NCI-H2081 (cell line): ENCODE data around the gene BARD1.
"Not testable (repeated sequence)": the region's sequence is repeated elsewhere in the genome, so short reads cannot be mapped to it uniquely, and the experiment has no call there.

Experiments
- DNase-seq, 2 experiments: peaks; one replicate each; lab custom pipeline; 2025; lab: John Stamatoyannopoulos, UW

Gene BARD1

DNA sequence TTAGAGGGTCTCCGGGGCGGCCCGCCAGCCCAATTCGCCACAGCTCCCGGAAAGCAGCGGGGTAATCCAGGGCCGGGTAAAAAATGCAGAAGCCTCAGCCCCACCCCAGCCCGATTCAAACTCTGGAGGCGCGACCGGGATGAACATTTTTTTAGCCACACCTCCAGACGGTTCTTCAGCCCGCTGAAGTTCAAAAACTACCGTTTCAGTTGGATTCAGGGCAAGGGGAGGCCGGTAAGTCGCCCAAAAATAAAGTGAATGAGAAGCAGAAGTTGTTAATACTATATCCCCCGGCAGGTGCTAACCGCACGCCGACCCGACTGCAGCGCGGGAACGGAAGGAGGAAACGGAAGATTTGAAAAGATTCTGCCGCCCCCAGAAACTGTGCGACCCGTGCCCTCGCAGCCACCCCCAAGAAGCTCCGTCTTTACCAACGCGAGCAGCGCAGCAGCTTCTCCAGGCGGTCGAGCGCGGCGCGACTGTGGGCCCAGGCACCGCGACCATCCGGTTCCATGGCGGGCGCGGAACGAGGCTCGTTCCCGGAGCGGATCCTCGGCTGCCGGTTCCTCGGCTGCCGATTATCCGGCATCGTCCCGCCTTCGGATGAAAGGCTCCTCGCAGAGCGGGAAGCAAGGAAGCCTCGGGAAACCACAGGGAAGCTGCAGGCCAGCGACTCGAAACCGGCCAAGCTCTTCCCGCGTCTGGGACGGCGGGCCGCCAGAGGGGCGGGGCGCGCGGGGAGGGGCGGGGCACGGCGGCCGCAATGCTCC, at the start of gene BARD1:
Gene BARD1, minus strand, starts transcription at position 703 of the 770 bp plus-strand sequence. Its CDS starts 114 bp downstream, at position 589.
- peak in 1 of 2 experiments; percentile 34 for DNase-seq

DNA sequence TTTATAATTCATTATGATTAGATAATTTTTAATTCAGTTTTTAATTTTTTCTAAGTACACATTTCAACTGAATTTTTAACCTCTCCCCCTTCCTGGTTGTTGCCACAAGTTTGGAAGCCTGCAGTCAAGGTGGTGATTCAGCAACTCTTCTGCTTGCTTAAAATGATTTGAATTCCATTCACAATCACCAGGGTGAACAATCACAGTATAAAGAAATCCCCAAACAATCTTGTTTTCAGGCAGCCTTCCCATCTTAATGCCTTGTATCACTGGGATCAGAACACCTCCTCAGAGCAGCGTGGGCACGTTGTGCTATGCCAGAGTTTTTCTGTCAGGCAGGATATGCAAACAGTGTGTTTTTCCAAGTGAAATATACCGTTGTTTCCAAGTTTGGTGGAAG, 46.7 kb upstream of the BARD1 start:
- no peak for DNase-seq

DNA sequence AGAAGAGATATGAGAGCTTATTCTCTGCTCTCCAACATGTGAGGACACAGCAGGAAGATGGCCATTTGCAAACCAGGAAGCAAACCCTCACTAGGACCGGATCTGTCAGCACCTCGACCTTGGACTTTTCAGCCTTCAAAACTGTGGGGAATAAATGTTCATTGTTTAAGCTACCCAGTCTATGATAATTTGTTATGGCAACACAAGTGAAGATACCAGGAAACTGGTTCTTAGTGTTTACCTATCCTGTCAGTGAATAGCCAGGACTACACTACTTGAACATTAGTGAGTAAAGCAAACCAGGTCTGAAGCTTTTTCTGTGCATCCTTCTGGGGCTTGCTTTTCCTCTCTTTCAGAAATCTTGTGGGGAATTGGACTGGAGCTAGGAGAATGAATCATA, 44.4 kb upstream of the BARD1 start:
- no peak for DNase-seq

DNA sequence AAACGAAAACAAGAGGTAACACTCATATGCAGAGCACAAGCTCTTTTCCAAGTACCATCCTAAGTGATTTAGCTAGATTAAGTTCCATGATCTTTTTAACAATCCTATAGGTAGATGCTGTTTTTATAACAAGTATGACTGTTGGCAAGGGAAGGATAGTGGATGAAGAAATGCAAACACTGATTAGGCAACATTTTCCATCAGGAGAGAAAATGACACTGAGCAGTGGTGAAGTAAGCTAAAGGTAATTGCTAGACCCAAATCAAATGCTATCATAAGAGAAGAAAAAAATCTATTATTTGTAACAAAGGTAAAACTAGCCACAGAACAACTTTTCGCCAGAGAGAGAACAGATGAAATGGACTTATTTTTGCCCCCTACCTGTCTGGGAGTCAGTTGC, 34.3 kb upstream of the BARD1 start:
- DNase-seq: no peak

DNA sequence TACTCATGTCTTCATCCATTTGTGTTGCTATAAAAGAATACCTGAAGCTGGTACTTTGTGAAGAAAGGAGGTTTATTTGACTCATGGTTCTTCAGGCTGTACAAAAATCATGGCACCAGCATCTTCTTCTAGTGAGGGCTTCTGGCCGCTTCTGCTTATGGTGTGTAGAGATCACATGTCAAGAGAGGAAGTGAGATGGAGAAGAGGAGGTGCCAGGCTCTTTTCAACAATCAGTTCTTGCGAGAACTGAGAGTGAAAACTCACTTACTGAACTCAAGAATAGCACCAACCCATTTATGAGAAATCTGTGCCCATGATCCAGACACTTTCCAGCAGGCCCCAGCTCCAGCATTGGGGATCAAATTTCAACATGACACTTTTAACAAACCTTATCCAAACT, 30.0 kb upstream of the BARD1 start:
- no peak for DNase-seq

DNA sequence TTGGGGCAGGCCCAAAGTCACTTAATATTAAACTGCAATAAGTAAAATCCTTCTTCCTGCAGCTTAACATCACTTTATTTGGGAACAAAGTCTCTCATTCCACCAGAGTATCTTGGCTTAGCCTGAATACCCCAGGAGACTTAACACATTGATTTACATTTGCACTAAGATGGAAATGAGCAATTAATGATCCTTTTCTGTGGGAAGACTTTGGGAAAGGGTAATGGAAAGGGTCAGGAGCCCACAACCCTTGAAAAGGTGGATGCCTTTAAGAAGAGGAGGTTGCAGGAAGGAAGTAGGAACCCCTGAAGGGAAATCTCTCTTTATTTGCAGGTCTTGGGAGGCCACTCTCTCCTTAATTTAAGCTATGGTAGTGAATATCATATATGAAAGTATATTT, 28.0 kb upstream of the BARD1 start:
- no peak for DNase-seq

DNA sequence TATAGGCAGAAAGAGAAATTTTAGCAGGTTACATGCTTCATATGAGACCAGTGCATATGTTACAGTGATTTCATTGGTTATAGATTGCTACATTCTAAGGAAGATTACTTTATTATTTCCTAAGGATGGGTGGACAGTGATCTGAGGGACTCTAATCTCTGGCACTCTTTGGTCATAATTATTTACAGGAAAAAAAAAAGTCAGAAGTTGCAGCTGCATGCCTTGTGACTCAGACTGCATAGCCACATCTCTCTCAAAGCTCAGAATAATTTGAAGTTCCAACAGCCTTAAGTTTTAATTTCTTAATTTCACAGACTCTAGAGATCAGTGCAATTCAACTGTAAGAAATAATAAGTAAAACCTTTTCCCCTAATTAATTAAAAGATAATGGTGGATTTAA, 27.1 kb upstream of the BARD1 start:
- no peak for DNase-seq

DNA sequence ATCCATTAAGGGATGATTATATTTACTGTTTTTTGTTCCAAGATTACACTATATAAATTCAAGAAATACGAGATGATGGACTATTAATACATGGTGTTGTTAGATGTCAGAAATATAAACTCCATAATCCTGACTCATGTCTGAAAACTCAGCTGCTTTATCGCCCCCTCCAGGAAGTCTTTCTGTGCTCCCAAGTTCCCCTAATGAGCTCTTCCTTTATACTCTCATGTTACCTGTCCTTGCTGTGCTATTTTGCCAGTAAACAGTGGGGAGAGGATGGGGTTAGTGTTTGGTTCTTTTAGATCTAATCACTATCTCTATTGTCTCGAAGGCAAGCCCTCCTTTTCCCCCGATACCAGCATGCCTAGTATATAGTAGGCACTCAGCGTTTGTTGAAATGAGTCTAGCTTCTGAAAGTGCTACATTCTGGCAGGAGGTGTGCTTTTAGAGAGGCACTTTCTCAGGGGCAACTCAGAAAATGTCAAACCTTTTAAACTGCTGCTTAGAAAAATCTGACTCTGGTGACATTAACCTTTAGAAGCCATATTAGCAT, 21.4 kb upstream of the BARD1 start:
- DNase-seq: peak in 1 of 2 experiments; percentile 11

DNA sequence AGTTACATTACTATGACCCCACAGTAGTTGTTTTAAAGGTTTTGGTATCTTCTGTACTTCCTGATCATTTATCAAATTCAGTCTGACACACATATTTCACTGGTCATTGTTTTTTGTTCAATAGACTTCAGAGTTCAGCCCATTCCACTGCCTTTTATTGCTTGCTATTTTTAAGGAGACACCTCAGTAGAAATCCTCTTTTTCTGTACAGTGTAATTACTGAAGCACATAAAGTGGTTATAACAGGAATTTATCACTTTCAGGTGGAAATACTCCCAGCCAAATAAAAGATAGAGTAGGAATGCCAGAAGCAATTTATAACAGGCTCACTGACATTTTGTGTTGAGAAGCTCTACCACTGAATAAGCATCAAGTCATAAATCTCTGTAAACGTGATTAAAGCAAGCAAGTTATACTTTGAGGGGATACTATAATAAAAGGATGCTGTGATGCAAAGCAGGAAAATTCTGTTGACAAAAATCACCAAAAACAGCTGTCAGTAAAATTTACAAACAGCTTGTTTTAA, 6.6 kb upstream of the BARD1 start:
- DNase-seq: peak in 1 of 2 experiments; percentile 33

DNA sequence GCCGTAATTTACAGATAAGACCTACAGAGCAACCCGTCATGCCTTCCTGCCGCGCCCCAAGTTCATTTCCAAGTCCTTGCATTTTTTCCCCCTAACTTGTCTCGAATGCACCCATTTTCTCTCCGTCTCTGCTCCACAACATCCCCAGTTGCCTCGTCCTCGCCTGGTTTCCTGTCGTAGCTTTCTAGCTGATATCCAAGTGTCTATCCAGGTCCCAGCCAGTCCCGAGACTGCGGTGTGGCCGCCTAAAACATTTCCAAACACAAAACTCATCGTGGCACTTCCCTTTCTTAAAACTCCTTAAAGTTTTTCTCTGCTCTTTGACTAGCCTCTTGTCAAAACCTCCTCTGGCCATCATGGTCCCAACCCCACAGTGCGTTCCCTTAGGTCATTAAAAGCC, 1.2 kb upstream of the BARD1 start:
- DNase-seq: no peak

DNA sequence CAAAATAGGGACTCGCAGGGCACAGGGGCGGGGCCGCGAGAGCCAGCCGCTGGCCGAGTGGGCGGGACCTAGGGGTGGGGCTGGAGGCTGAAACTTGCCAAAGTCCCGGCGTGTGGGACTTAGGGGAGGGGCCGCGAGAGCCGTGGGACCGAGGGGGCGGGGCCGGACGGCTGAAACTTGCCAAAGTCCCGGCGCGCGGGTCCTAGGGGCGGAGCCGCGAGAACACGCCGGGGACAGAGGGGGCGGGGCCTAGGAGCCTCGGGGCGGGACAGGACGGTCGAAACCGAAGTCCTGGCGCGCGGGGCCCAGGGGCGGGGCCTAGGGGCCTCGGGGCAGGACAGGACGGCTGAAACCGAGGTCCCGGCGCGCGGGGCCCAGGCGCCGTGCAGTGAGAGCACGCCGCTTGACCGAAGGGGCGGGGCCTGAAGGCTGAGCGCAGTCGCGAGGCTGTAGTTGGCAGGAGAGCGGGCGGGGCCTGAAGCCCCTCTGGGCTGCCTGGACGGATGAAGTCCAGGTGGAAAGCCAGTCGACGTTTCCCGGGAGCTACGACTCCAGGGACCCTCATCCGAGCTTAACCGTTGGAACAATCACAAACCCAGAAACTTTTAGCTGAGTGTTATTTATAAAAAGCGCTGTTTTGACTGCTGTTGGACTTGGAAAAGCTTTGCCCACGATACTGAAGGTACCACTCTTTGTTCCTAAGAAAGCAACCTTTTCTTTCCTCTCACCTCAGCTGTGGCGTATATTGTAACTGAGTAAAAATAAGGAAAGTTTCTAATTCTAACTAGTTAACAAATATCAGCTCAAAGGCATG, 475 bp upstream of the BARD1 start:
- peak; percentile 94 to 97 for DNase-seq

DNA sequence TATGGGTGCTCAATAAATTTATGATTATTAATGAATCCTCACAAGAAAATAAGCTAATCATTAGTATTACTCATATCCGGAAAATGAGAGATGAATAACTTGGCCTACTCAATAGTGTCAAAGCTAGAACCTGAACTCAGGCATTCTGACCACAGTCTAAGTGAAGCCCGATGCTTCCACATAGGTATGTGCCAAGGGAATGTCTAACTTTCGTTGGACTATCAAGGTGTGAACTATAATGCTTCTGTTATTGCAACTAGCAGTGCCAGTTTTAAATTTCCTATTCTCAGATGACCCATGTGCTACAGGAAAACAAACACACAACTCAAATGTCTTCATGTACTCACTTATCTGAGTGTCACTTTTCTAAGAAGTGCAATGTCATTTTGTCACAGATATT, 1.8 kb downstream of the BARD1 start:
- DNase-seq: no peak

DNA sequence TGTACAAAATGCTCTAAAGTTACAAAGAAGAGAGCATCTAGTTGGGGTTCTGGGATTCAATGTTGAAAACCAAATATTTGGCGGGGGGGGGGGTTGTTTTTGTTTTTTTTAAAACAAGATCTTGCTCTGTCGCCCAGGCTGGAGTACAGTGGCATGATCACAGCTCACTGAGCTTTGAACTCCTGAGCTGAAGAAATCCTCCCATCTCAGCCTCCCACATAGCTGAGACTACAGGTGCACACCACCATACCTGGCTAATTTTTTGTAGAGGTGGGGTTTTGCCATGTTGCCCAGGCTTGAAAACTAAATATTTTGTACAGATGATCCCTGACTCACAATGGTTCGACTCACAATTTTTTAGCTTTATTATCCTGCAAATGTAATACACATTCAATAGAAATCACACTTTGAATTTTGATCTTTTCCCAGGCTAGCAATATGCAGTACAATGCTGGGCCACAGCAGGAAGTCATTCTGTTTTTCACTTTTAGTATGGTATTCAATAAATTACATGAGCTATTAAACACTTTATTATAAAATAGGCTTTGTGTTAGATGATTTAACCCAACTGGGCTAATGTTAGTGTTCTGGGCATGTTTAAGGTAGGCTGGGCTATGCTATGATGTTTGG, 7.6 kb downstream of the BARD1 start:
- no peak for DNase-seq

DNA sequence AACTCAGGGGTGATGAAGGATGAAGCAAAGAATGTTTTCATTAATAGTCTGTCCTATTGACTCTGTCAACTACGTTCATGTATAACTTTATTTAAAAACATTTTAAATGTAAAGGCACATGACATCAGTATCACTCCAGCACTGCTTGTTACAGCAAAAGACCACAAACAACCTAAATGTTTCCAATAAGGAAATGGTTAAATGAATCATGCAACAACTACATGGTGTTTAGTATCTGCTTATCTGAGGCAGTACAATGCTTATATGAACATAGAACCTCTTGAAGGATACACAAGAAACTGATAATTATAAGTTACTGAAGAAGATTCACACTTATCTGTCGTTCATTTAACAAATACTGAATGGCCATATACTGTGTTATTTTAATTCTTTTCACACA, 8.4 kb downstream of the BARD1 start:
- no peak for DNase-seq

DNA sequence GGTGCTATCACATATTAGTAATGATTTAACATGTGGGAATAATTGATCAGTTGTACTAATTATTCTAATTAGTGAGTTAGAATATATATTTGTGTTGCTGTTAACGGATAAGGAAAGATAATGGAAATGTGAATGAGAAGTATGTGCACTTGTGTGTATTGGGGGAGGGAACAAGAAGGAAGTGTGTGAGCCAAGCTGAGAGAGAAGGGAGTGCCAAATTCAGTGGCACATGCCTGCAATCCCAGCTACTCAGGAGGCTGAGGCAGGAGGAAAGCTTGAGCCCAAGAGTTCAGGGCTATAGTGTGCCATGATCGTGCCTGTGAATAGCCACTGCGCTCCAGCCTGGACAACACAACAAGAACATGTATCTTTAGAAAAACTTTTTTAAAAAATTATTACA, 9.3 kb downstream of the BARD1 start:
- DNase-seq: no peak

DNA sequence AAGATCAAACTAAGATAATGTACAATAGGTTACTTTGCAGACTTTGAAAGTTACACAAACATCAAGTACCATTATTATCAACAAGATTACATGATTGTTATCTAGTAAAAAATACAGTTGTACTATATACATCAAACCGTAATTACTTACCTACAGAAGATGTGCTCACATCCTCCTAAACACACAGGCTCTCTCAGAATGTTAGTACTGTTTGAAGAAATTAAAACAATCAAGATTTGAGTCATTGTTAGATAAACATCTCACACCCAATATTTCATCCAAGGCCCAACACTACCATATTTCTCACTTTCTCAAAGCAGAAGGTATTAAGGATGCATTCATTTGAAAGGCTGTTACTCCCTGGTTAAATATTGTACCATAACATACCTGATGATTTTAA, 12.6 kb downstream of the BARD1 start:
- no peak for DNase-seq

DNA sequence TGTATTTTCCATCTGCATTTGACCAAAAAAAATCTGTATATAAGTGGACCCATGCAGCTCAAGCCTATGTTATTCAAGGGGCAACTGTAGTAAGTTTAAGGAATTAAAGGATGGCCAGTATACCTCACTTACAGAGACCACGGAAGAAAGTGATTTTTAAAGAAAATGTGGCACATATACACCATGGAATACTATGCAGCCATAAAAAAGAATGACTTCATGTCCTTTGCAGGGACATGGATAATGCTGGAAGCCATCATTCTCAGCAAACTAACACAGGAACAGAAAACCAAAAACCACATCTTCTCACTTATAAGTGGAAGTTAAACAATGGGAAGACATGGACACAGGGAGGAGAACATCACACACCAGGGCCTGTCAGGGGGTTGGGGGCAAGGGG, 26.3 kb downstream of the BARD1 start:
- DNase-seq: not testable (repeated sequence)

DNA sequence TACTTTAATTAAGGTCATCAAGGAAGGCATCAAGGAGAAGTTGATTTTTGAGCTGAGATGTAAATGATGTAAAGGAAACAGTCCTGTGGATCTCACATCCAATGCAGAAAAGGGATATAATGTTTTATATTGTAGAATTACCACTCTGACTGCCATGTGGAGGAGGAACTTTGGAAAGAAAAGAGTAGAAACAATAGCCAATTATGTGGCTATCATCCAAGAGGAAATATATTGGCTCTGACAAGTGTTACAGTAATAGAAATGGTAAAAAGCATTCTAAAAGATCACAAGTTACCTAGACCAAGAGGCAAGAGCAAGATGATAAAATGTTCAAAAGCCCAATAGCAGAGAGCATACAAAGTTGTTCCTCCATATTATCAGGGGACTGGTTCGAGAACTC, 26.8 kb downstream of the BARD1 start:
- DNase-seq: no peak

DNA sequence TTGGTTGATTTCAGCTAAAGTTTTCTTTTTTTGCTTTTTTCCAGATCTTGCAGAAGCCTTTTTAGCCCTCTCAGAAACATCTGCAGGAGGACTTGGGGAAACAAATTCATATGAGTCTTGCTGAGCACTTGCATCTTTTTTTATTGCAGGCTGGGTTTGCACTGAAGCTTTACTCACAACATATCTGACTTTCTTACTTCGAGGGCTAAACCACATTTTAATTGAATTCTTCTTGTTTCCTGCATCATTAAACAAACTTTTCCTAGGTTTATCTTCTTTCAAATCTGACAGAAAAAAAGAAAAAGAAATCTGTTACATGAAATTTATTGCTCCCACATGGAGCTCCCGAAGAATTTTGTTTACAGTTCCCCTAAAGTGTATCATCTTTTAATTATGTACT, 28.3 kb downstream of the BARD1 start:
- no peak for DNase-seq

DNA sequence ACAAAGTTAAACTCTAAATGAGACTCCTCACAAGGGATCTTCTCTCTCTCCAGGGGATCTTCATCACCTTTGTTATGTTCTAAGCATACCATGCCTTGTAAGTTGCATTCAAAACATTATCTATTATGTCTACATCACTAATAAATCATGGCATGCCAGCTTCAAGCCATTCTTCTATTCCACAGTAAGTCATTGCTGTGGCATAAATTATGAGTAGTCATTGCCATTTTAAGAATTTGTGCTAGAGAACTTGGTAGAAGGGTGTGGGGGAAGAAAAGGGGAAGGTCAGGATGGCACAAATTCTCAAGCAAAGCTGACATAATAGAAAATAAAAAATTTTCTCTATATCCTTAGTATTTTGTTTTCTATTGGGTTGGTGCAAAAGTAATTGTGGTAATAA, 33.5 kb downstream of the BARD1 start:
- DNase-seq: no peak

DNA sequence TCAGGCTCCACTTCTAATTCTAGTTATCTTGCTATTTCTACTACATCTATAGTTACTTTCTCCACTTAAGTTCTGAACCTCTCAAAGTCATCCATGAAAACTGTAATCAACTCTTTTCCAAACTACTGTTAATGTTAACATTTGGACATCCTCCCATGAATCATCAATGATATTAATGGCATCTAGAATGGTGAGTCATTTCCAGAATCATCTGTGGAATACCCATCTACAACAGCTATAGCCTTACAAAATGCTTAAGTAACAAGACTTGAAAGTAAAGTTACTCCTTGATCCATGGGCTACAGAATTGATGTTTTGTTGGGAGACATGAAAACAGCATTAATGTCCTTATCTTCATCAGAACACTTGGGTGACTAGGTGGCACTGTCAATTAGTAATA, 35.4 kb downstream of the BARD1 start:
- no peak for DNase-seq

DNA sequence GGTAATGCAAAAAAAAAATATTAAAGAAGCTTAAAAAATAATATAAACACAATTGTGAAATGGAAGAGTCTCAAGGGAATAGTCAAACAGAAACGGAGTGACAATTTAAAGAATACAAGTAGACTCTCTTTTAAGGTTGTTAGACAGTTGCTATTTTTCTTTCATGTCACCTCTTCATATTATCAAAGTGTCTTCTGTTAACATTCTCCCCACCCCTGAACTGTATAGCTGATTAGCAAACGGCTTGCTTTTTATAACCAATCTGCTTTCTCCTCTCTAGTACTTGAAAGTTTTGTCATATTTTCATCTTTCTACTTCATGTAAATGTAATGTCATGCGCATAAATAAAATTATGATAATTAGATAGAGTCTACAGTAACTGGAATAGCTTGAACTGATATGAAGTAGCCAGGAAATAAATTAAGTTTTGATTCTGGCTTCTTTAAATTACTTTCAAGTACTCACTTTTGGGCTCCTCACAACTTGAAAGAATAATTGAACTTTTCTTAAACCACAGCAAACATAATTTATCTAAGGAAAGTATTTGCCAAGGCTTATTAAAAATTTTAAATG, 37.0 kb downstream of the BARD1 start:
- DNase-seq: no peak
